HepG2 (cell line): ENCODE results near the gene CRAMP1. TPM values are rescaled to one million over a fixed set of nuclear protein-coding genes. Genes with fewer than 3 reads are reported as not detected.

Experiments
- ASH2L ChIP-seq: fragments of 300-600, 200-600 bp; sonication (generic); IDR thresholded peaks from 2 replicates; pipeline ENCODE4 v1.7.0; 2017; ENCODE audit warnings: low read depth, mild to moderate bottlenecking, moderate library complexity, mixed read lengths, low read length; ENCODE audit not compliant: insufficient read length
- CSRNP1 ChIP-seq: sonication (generic); formaldehyde crosslinking; IDR thresholded peaks from 2 replicates; pipeline ENCODE4 v1.8.1; 2023; ENCODE audit warnings: mild to moderate bottlenecking, missing genetic modification reagents
- FOSL2 ChIP-seq: sonication (generic); formaldehyde crosslinking; IDR thresholded peaks from 2 replicates; pipeline ENCODE4 v1.4.0; 2020; ENCODE audit warnings: missing genetic modification reagents
- GABPA ChIP-seq, 2 experiments: IDR thresholded peaks; 2 replicates each; pipeline ENCODE4 v1.6.1; 2011 to 2016; ENCODE audit warnings: low read depth in 2 of 2, low read length in 1 of 2, missing biosample characterization in 1 of 2, missing genetic modification characterization in 1 of 2
- MIER3 ChIP-seq: IDR thresholded peaks from 2 replicates; pipeline ENCODE4 v1.6.1; 2016; ENCODE audit warnings: missing compliant biosample characterization, borderline replicate concordance
- POGK ChIP-seq: sonication (generic); formaldehyde crosslinking; conservative IDR thresholded peaks from 2 replicates; pipeline ENCODE4 v1.8.0; 2022; ENCODE audit warnings: mild to moderate bottlenecking, moderate library complexity, missing genetic modification reagents
- SMC3 ChIP-seq: IDR thresholded peaks from 2 replicates; pipeline ENCODE4 v1.6.1; 2011; ENCODE audit warnings: low read length, improper control_type of control experiment
- SRF ChIP-seq: IDR thresholded peaks from 2 replicates; pipeline ENCODE4 v1.6.1; 2011; ENCODE audit warnings: mild to moderate bottlenecking, low read depth, low read length, moderate library complexity
- TMF1 ChIP-seq: sonication (generic); formaldehyde crosslinking; IDR thresholded peaks from 2 replicates; pipeline ENCODE4 v1.8.1; 2022; ENCODE audit warnings: low read depth, missing genetic modification reagents
- ZFP37 ChIP-seq: sonication (generic); formaldehyde crosslinking; IDR thresholded peaks from 2 replicates; pipeline ENCODE4 v1.4.0; 2020; ENCODE audit warnings: missing genetic modification reagents, borderline replicate concordance
- ZNF326 ChIP-seq: sonication (generic); formaldehyde crosslinking; IDR thresholded peaks from 2 replicates; pipeline ENCODE4 v1.4.0; 2020; ENCODE audit warnings: missing genetic modification reagents, borderline replicate concordance
- ZNF34 ChIP-seq: sonication (generic); formaldehyde crosslinking; IDR thresholded peaks from 2 replicates; pipeline ENCODE4 v1.4.0; 2020; ENCODE audit warnings: mild to moderate bottlenecking, missing genetic modification reagents, borderline replicate concordance
- ZNF441 ChIP-seq: sonication (generic); formaldehyde crosslinking; IDR thresholded peaks from 2 replicates; pipeline ENCODE4 v1.7.0; 2021; ENCODE audit warnings: missing genetic modification reagents, borderline replicate concordance
- ZNF678 ChIP-seq: sonication (generic); formaldehyde crosslinking; IDR thresholded peaks from 2 replicates; pipeline ENCODE4 v1.4.0; 2020; ENCODE audit warnings: mild to moderate bottlenecking, missing genetic modification reagents
- ZNF737 ChIP-seq: sonication (generic); formaldehyde crosslinking; IDR thresholded peaks from 2 replicates; pipeline ENCODE4 v1.5.0; 2020; ENCODE audit warnings: missing genetic modification reagents, mild to moderate bottlenecking, borderline replicate concordance
- ZNF878 ChIP-seq: sonication (generic); formaldehyde crosslinking; IDR thresholded peaks from 2 replicates; pipeline ENCODE4 v1.8.1; 2023; ENCODE audit warnings: mild to moderate bottlenecking, missing genetic modification reagents, moderate library complexity
- polyA plus RNA-seq, 8 experiments: library from polyadenylated mRNA; depleted of rRNA in 3 of 8; stranded (reverse) in 7 of 8; unstranded in 1 of 8; fragments of >200 nt; fragmentation: Illumina TruSeq in 4 of 8; extraction: Trizol in 4 of 8; gene quantifications; 2 replicates each; pipeline versions ENCODE4 v1.2.1 to v1.2.3, GENCODE V29; 2011 to 2016; ENCODE audit warnings: low read depth in 4 of 8, missing spikeins in 1 of 8, mixed read lengths in 1 of 8; ENCODE audit not compliant: insufficient read depth in 1 of 8
- total RNA-seq, 5 experiments: library from RNA; depleted of rRNA; stranded (reverse); fragments of >200 nt; fragmentation: Illumina TruSeq; extraction: Trizol; gene quantifications; 2 replicates each; pipeline ENCODE4 v1.2.3, GENCODE V29; 2016; ENCODE audit warnings: low read depth in 1 of 5
- TF ChIP-seq, protein P1 (sequence below): sonication (generic); formaldehyde crosslinking; IDR thresholded peaks from 2 replicates; pipeline ENCODE4 v1.5.0; 2020; ENCODE audit warnings: mild to moderate bottlenecking, missing genetic modification reagents, borderline replicate concordance
- TF ChIP-seq, protein P2 (sequence below): IDR thresholded peaks from 2 replicates; pipeline ENCODE4 v1.6.1; 2012; ENCODE audit warnings: inconsistent platforms
- TF ChIP-seq, protein P3 (sequence below): sonication (generic); formaldehyde crosslinking; IDR thresholded peaks from 2 replicates; pipeline ENCODE4 v1.9.0; 2021; ENCODE audit warnings: missing genetic modification reagents, mild to moderate bottlenecking, borderline replicate concordance

Gene CRAMP1
- total and polyA plus RNA-seq, 2 of the 13 experiments (the other 11 are each of a cell fraction or from before 2014, with no cell fraction given), result 6.8 to 9.7 TPM

GRCh38 chr16:1706386-1707192, 94.4 kb downstream of the CRAMP1 start (continued):
- TF ChIP-seq, protein P1, sequence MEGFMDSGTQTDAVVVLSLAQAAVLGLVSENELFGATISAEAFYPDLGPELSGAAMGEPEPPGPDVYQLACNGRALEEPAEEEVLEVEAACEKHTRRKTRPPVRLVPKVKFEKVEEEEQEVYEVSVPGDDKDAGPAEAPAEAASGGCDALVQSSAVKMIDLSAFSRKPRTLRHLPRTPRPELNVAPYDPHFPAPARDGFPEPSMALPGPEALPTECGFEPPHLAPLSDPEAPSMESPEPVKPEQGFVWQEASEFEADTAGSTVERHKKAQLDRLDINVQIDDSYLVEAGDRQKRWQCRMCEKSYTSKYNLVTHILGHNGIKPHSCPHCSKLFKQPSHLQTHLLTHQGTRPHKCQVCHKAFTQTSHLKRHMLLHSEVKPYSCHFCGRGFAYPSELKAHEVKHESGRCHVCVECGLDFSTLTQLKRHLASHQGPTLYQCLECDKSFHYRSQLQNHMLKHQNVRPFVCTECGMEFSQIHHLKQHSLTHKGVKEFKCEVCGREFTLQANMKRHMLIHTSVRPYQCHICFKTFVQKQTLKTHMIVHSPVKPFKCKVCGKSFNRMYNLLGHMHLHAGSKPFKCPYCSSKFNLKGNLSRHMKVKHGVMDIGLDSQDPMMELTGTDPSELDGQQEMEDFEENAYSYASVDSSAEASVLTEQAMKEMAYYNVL (CRISPR knock-in tag), result no peak
- peak; percentile 16; the same call in 1 of the 2 replicates for TF ChIP-seq POGK
- no peak for TF ChIP-seq FOSL2
- TF ChIP-seq ZFP37 (CRISPR knock-in tag), result no peak
- TF ChIP-seq ZNF678 (CRISPR knock-in tag), result 0 out of 2 replicates have a peak, but pooled peaks have one; percentile 0
- TF ChIP-seq, protein P2, sequence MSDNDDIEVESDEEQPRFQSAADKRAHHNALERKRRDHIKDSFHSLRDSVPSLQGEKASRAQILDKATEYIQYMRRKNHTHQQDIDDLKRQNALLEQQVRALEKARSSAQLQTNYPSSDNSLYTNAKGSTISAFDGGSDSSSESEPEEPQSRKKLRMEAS, result no peak; the same call in 1 of the 2 replicates
- no peak for TF ChIP-seq ZNF34 (CRISPR knock-in tag)
- TF ChIP-seq TMF1, result no peak
- no peak for TF ChIP-seq ZNF326
- TF ChIP-seq ZNF737 (CRISPR knock-in tag), result no peak
- TF ChIP-seq, protein P3, sequence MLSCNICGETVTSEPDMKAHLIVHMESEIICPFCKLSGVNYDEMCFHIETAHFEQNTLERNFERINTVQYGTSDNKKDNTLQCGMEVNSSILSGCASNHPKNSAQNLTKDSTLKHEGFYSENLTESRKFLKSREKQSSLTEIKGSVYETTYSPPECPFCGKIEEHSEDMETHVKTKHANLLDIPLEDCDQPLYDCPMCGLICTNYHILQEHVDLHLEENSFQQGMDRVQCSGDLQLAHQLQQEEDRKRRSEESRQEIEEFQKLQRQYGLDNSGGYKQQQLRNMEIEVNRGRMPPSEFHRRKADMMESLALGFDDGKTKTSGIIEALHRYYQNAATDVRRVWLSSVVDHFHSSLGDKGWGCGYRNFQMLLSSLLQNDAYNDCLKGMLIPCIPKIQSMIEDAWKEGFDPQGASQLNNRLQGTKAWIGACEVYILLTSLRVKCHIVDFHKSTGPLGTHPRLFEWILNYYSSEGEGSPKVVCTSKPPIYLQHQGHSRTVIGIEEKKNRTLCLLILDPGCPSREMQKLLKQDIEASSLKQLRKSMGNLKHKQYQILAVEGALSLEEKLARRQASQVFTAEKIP, result no peak
- TF ChIP-seq GABPA (IDR thresholded peaks at IDR 0.05; ENCODE audit: low read depth, low read length), result no peak
- TF ChIP-seq GABPA (CRISPR knock-in tag; IDR thresholded peaks at IDR 0.05; ENCODE audit: low read depth), result no peak
- no peak for TF ChIP-seq SRF
- TF ChIP-seq ASH2L, result peak; percentile 13
- TF ChIP-seq CSRNP1, result 0 out of 2 replicates have a peak, but pooled peaks have one; percentile 48
- TF ChIP-seq ZNF878, result no peak
- TF ChIP-seq SMC3, result no peak
- no peak for TF ChIP-seq MIER3
- TF ChIP-seq ZNF441, result no peak
